ENCODE results near the gene GFOD1.
"Not testable (repeated sequence)": the region's sequence is repeated elsewhere in the genome, so short reads cannot be mapped to it uniquely, and the experiment has no call there.

- not testable (repeated sequence) for TF ChIP-seq CTCF, POLR2A (IDR thresholded peaks at IDR 0.05)
Measured at GRCh38 chr6:13443978-13444377, 43.4 kb downstream of the GFOD1 start.
